Left kidney (tissue), 2 donors: Measurements from ENCODE around the gene PRDM16. TPM values are rescaled to one million over a fixed set of nuclear protein-coding genes. Genes with fewer than 3 reads are reported as not detected.

Source experiments
- DNase-seq: peaks from one replicate; pipeline ENCODE4 v3.0.0-alpha.2; 2013
- polyA plus RNA-seq: library from polyadenylated mRNA; unstranded; fragments of 120-200 nt; gene quantifications from one replicate; pipeline ENCODE4 v1.2.1, GENCODE V29; 2013; ENCODE audit not compliant: insufficient read length

Gene PRDM16
- polyA plus RNA-seq, 1 donor: 7.3 TPM

DNA sequence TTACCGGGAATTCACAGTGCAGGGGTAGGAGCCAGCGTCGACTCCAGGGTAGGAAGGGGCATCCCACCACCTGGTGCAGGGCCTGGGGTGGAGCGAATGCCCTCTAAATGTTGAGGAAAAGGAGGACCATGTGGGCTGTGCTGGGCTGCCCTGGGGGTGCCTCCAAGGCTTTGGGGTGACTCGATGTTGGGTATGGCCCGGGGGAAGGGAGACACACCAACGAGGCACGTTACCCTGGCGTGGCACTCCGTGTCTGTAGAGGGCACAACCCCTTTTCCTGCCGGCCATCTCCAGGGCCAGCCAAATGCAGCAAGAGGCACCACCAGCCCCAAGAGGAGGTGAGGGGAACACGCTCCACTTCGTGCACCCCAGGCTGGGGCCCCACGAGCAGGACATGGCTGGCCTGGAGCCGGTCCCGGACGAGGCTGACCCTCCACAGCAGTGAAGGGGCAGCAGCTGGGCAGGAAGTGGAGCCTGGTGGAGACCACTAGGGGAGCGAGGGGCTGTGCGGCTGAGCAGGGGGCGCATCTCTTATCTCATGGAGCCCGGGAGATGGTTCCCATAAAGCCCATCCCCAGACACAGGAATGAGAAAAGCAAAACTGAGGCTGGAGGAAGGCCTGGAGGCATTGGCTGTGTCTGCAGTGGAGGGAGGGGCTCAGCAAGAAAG lies 36.5 kb upstream of the PRDM16 start:
- DNase-seq: no peak

DNA sequence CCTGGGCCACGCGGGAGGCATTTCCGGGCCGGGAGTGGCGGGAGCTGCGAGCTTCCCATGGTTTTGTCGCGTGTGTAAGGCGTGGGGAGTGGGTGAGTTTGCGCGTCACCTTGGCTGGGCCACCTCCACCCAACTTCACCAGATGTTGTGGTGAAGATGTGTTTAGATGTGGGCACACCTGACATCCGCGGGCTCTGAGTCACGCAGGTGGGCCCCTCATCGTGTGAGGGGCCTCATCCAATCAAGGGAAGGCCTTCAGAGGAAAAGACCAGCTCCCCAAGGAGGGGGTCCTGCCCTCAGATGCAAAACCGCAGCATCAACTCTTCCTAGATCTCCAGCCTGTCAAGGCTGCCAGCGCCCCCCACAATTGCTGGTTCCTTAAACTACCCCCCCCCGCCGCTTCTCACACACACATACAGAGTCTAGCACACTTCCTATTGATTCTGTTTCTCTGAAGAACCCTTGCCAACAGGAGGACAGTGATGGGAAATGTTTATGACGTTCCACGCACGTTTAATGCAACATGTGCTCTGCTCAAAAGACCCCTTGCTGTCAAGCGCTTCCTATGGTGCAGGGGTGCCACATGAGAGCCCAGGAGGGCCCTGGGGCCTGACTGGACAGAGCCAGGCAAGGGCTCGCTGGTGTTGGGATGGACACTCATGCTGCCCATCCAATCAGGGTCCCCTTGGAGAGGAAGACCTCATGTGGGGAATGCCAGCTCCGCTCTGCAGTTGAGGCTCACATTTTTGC lies 35.8 kb upstream of the PRDM16 start:
- no peak for DNase-seq

DNA sequence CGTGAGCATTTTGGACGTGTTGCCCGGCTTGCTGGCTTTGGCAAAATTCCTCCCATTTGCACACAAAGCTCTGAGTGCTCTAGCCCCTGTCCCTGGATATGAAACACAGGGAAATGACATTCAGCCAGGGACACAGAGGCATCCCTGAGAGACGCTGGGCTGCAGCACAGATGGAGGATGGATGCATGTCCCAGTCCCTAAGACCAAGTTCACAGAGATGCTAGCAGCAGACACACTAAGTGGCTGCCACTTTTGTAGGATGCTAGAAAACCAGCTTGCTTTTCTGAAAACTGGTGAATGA lies 35.3 kb upstream of the PRDM16 start:
- no peak for DNase-seq

DNA sequence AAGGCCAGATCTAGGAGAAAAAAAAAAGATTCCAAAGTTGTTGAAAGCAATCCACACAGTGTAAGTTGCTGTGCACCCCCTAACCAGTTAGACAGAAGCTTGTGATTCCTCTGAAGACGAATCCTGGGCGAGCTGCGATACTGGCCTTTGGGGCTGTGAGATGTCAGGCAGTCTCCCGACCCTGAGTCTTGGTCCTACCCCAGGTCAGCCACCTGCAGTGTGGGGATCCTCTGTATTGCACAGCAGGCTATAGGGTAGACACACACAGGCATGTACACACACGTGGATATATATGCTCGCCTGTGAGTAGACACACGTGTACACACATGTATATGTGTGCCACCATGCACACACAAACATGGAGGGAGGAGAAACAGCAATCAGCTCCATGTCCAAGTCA lies 34.8 kb upstream of the PRDM16 start:
- DNase-seq: no peak

DNA sequence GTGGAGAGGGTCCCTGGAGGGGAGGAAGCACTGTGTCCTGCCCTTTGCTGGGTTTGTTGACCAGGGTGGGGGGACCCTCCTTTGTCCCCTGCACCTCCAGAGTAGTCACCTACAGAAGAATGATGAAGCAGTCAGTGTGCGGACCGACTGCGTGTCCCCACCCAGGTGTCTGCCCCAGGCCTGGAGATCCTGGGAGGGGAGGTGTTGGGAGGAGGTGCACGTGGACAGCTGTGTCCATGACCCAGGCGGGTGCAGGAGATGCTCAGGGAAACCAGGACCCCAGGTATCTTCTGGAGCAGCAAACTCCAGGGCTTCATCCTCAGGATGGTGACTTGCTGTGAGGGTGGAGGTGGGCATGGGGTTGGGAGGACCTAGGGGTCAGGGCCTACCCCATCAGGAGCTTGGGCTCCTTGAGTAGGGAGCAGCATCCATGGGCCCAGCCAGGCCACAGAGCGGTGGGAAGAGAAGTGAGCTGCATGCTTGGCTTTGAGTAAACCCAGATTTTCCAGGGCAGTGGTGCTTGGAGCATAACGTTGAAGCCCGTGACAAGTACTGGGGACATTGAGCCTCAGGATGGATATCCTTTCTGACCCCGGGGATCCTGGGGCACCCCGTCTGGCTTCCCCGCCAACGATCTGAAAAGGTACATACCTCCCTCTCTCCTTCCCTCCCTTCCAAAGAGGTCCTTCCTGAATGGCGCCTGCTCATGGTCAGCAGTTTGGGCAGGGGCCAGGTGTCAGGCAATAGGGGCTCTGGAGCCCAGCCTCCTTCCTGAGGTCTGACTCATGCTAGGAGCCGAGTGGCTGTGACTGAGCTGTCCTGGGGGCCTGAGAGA lies 34.1 kb upstream of the PRDM16 start:
- DNase-seq: no peak

DNA sequence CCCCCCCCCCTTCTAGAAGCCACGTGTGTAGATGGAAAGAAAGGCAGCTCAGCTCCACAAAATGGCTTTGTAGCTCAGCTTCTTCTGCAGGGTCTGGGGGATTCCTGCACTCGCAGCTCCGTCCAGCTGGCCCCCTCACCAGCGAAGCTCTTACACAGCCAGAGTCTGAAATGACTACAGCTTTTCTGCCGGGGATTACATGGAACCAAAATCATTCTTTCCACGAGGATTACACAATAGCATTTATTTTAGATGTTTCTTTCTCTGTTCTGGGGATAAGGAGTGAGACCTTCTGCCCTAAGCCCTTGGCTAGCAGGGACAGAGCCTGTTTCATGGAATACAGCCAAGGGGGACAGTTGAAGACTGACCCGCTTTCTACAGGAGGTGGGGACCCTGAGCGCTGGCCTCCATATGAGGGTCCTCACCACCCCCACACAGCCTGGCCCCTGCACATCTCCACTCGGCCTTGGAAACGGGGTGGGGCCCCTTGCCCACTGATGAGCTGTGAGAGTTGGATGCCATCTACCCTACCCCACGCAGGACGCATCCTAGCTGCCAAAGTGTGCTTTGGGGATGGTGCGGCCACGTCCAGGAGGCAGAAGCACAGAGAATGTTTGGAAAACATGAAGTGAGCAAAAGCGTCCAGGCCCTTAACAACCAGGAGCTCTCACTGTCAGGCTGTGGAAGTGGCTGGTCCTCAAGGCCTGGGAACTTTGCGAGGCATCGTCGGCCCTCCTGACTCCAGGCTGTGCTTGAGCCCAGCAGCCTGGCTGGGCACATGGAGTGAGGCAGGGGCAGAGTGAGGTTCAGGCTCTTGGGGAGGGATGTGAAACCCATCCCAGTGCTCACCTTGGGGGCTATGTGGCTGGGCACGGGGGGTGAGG lies 33.2 kb upstream of the PRDM16 start:
- DNase-seq: no peak

DNA sequence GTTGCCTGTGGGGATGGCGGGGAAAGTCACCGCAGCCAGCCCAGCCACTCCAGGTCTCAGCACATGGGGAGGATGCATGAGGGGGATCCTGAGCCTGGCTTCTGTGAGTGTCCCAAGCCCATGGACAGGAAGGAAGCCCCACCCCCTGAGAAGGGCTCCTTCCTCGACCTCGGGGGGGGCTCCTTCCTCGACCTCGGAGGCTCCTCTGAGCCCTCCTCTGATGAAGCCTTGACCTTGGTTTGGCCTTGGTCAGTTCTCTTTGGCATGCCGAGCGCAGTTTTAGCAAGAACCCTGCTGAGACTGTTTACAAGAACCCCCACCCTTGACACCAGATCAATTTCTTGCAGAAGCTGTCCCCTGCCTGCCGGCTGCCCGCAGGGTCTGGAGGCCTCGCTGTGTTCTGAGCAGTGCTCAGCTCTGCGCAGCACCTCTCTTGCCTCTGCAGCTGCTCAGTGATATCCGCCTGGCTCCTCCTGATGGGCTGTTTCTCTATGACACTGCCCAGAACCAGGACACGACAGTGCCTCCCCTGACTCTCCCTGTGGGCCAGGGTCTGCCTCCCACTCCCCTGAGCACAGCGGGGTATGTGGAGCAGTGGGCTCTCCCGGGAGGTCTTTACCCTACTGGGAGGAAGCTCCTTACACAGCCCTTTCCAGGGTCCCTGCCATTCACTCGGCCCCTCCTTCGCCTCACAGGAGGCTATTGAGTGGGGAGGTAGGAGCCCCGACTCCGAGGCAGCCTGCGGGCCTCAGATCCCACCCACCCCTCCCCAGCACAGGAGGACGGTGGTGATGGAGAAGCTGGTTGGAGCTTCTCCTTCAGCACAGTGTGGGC lies 32.3 kb upstream of the PRDM16 start:
- DNase-seq: no peak

DNA sequence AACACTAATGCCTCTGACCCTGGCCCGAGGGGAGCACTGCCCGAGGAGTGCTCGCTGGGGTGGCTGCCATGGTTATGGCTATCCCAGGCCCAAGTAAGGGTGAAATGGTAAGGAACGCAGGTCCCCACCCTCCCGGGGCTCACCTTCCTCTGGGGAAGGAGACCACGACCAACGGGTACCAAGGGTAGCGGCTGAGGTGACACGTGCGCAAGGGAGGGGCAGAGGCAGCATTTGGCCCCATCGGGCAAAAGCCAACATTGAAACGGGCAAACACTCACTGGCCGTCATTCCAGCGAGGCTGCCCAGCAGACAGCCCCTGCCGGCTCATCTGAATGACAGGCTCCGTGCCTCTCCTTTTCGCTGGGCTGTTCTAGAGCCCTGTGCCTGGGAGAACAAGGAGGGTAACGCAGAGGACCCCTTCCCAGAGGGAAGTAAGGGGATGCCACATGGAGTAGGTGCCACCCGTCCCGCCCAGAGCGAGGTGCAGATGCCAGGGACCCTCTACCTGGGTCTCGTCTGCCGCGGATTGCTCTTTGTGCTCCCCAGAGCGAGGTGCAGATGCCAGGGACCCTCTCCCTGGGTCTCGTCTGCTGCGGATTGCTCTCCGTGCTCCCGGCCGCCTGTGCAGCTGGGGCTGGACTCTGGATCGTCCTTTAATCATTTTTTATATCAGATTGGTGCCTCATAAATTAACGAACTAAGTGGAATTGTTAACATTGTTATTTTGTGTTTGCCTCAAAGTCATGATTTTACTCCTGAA lies 31.5 kb upstream of the PRDM16 start:
- DNase-seq: no peak

DNA sequence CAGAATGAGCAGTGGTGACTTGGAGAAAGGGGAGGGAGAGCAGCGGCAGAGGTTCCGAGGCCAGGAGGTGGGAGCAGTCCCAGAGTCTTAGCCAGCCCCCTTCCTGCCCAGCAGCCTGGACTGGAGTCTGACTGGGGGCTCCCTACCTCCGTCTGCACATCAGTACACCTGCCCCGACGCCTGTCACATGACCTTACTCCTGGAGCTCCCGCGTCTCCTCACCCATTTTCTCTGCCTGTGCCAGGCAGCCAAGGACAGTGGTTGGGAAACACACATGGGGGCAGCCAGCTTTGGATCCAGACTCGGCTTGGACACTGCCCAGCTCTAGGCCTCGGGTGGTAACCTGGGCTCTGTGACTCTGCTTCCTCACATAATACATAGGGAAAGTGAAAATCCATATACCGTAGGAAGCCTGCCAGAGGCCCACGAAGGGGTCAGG lies 30.9 kb upstream of the PRDM16 start:
- no peak for DNase-seq

DNA sequence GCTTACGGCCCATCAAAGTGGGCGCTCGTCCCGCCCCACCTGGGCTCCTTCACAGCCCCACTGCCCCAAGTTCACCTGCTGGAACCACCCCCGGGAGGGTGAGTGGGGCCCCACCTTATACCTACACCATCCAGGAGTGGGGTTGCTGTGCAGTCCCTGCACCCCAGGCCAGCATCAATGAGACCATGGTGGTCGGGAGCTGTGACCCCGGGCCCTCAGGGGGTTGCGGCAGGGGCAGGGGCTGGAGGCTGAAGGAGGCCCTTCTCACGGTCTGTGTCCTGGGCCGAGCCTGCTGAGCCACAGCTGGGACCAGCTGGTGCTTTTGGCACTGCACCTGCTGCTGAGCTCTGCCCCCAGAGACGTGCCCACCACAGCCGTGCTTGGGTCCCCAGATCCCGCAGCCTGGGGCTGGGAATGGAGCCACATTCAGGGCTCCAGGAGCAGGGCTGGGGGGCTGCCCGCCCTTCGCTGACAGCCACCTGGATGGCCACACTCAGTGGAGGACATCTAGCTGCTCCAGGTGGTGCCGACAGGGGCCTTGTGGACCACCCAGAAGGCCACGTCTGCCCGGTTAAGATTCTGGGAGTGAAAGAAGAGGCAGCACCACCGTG lies 30.3 kb upstream of the PRDM16 start:
- no peak for DNase-seq

DNA sequence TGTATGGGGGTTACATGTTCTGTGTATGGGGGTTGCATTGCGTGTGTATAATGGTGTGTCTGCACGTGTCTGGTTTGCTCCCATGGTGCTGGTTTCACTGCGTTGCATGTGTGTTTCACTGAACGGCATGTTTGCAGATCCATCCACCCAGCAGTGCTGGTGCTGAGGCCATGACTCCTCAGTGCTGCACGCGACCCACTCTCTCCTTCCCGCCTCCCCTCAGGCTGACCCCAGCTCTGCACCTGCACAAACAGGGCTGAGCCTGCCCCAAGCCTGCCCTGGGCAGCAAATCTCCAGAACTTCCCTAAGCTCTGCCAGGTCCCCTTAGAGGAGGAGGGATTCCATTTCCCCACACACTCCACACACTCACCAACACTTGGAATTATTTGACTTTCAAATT lies 29.0 kb upstream of the PRDM16 start:
- no peak for DNase-seq

DNA sequence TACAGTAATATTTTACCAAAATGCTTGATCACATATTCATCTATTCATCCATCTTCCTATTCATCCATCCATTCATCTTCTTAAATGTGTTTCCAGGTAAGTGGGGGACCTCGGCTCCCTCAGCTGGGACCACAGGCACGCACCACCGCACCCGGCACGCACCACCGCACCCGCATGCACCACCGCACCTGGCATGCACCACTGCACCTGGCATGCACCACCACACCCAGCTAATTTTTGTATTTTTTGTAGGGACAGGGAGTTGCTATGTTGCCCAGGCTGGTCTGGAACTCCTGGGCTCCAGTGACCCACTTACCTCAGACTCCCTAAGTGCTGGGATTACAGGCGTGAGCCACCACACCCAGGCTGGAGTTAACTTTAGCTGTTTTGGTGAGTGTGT lies 26.5 kb upstream of the PRDM16 start:
- DNase-seq: no peak

DNA sequence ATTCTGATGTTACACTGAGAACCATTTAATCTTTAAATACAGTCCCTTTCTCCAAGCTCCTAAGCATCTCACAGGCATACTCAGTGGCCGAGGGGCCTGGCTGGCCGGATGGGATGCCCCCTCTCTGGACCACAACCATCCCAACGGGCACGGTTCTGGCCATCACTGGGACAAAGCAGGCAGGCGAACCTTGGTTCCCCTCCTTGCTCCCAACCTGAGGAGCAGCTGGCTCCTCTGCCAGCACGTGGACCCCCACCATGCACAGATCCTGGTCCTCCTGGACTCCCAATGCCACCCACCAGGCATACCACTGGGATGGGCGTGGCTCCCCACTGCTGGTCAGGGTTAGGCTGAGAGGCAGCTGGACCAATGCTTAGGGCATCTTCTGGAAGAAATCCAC lies 19.8 kb upstream of the PRDM16 start:
- no peak for DNase-seq

DNA sequence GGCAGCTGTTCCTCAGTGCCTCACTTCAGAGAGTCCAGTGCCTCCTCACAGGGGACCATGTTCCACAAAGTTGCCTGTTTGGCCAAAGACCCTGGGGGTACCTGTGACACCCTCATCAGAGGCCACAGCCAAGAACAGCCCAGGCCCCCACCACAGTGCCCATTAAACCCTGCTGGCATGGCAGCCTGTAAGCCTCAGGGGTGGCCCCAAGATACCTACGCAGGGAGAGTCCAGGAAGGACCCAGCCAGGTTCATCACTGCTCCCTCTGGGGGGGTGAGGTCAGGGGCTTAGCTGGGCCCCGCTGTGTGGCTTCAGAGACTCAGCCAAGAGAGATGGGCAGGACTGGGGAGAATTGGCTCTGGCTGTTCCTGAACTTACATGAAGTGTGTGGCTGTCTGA lies 19.1 kb upstream of the PRDM16 start:
- no peak for DNase-seq

DNA sequence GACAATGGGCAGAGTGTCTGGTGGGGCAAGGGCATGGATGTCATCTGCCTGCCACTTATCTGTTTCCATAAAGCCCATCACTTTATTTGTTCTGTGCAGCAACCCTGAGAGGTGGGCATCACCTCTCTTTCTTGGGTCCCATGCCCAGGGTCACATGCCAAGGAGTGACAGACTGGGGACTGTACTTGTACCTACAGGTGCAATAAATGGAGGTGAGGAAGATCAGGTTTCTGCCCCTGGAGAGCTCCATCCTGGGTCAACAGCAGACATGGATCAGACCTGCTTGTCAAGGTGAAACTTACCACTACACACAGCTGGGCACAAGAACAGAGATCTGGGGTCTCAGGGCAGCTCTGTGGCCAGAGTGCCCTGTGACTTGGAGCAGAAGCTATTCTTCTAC lies 18.4 kb upstream of the PRDM16 start:
- DNase-seq: no peak

DNA sequence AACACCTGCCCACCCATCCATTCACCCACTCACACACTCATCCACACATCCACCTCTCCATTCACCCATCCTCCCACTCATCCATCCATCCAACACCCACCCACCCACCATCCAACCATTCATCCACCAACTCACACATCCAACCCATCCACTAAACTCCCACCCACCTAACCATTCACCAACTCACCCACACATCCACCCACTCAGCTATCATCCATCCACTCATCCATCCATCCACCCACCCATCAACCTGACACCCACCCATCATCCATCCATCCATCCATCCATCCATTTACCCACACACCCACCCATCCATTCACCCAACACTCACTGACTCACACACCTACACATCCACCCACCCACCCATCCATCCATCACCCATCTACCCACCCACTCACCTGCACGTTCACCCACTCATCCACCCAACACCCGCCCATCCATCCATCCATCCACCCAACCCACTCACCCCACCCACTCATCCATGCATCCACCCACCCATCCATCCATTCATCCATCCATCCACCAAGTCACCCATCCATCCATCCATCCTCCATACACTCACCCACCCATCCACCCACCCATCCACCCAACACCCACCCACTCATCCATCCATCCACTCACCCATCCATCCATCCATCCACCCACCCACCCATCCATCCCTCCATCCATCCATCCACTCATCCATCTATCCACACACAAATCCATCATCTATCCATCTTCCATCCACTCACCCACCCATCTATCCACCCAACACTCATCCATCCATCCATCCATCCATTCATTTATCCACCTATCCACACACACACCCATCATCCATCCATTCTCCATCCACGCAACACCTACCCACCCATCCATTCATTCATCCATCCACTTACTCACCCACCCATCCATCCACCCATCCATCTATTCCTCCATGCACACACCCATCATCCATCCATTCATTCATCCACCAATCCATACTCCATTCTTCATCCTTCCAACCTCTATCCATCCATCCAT lies 17.4 kb upstream of the PRDM16 start:
- no peak for DNase-seq

DNA sequence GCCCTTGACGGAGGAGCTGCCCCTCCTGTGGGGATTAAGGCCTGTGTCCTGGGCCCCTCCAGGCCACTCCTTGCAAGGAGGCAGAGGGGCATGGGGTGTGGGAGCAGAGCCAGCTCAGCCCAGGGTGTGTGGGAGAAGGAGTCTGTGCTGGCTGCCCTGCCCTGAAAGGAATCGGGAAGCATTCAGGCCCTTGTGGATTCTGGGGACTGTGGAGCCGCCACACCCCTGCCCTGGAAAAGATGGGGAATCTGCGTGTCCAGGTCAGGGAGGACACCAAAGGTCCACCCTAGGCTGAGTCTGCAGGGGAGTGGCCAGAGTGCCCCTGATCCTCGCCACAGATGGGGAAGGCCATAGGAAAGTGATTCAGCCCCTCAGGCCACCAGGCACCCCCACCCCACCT lies 16.5 kb upstream of the PRDM16 start:
- no peak for DNase-seq

DNA sequence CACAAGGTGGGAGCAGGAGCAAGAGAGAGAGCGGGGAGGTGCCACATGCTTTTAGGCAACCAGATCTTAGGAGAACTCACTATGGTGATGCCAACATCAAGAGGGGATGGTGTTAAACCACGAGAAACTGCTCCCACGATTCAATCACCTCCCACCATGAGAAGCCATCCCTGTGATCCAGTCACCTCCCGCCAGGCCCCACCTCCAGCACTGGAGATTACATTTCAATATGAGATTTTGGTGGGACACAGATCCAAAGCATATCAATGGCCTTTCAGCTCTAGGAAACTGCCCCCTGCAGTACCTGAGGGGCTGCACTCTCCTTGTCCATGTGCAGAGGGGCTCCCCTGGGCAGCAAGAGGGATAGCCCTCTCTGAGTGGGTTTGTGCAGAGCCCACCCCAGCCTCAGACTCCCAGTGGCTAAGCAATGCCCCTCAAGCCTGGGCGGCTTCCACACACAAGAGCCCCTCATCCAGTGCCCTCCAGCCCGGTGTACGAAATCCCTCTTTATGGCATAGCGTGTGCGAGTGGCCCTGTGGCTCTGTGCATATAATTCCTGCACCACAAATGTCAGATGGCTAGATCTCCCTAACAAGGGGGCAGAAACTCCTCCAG lies 15.5 kb upstream of the PRDM16 start:
- no peak for DNase-seq
